GM18508 (cell line): ENCODE measurements around the gene TAF13.
"Not testable (repeated sequence)": the region's sequence is repeated elsewhere in the genome, so short reads cannot be mapped to it uniquely, and the experiment has no call there.

Experiments
- ATAC-seq: cut with Tn5 transposase; IDR thresholded peaks from one replicate; pipeline ENCODE4 v1.9.1; 2021; ENCODE audit warnings: moderate number of reproducible peaks; ENCODE audit not compliant: insufficient read depth, unreplicated experiment

The TAF13 gene

DNA sequence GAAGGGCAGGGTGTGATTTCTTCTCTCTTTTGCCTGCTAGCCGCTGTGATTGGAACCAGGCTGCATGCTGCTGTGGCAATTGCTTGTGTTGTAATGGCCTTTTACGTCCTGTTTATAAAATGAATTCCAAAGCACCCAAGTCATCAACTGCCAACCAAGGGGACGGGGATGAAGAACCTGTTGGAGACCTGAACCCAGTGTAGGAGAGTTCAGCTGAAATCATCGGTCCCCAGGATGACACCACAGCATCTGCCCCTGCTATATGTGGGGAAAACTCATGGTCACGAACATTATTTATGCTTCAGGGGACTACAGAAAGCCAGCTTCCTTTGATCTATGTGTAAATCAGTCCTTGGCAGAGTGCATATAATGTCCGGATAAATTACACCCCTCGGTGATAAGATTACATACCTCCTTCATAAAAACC, 18.6 kb upstream of the TAF13 start:
- no peak for ATAC-seq

DNA sequence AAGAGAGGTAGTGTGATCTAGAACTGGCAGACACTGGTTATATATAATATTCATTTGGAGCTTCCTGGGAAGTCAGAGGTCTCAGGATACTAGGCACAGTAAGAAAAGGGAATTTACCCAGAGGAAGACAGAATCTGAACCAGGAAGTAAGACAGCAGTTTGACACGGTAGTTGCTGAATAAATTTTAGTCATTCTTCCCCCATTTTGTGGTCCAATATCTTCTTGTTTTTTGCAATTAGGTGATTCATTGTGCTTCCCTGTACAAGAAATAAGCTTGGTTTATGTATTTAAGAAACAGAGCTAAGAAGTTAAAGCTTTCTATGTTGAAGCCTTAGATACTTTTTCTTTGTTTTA, 16.0 kb upstream of the TAF13 start:
- ATAC-seq: no peak

DNA sequence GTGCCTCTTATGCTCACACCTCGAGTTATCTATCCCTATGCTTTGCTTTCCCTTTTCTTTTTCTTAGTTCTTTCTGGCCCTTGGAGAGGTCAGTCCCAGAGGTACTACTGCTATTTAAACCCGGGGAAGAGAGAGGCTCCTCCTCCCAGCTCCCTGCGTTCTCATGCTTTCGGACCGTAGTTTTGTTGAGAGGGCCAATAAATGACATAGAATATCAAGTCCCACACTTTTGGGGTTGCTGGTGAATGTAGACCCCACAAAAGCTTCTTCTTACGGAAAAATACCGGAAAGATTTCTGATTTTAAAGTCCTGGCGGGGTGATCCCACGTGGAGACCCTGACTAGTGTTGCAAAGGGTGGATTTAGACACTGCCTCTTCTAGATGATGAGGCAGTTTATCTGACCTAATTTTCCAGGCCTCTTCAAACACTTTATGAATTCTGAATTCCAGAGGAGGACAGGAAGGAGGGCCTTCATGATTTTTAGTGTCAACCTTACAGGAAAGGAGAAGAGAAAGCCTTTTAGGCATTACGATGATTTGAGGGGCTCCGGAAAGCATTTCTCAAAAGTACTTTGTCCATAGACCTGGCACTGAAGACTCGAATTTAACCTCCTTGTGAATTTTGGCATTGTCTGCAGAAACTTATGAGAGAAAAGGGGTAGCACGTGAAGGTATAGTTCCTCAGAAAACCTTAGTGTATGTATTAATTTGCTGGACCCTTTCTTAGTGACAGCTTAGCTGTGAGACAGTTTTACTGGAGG, 15.5 kb upstream of the TAF13 start:
- ATAC-seq: peak; percentile 32

DNA sequence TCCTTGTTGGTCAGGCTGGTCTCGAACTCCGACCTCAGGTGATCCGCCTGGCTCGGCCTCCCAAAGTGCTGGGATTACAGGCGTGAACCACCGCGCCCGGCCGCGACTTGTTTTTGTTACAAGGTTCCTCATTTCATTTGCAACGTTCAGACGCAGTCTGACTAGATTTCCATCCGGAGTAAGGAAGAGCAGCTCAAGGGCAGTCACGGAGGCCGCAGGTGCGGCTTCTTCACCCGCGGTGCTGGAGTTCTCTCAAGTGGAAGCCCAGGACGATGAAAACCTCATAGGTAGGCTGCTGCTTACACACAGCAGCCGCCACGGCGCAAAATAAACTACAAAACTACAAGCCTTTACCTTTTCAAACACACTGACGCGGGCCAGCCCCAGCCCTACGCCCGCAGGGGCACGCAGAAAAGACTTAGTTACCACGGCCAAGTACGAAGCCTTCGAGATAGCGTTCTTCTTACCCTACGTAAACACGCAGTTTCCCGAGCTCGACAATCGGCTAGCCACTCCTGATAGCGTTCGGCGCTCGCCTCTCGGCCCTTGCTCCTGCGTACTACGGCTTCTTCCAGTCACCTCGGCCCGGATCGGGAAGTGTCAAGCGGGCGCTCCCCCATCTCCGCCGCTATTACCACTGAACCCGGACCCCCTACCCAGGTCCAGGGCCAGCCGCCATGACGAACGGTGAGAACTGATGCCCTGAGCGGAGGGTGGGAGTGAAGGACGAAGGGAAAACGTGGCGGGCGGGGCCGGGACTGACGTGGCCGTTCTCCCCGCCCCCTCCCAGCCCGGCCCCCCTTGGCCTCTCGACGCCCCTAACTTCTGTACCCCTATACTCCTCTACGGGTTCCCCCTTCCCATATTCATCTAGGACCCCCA, 14.6 kb upstream of the TAF13 start, which contains the start of gene TMEM167B:
Gene TMEM167B (plus strand): TSS at position 569 of the 882 bp plus-strand sequence. CDS start 109 bp downstream, at position 678.
- peak; percentile 74 for ATAC-seq

DNA sequence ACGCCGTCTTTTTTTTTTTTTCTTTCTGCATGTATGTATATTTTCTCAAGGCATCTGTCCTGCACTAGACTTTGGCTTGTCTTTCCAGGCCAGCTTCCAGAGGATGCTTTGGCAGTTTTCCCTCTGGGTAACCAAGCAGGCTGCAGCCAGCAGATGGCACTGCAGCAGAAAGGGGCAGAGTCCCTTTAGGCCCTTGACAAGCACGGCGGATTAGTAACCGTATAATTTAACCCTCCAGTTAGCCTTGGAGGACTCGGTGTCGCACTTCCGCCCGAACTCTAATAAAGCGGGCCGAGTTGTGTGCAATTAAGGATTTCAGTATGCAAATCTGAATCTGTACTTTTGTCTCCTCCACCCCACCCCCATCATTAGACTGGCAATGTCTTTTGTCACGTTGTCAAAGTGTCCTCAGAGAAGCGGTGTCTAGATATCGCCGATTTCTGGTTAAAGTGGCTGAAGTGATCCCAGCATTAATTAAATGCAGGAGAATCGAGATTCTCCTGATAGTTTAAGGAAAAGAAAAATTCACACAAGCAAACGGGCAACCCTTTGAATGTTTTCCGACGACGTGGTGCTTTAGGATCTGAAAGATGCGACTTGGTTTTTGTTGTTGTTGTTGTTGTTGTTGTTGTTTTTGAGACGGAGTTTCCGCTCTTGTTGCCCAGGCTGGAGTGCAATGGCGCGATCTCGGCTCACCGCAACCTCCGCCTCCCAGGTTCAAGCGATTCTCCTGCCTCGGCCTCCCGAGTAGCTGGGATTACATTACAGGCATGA, 13.6 kb upstream of the TAF13 start:
- ATAC-seq: no peak

DNA sequence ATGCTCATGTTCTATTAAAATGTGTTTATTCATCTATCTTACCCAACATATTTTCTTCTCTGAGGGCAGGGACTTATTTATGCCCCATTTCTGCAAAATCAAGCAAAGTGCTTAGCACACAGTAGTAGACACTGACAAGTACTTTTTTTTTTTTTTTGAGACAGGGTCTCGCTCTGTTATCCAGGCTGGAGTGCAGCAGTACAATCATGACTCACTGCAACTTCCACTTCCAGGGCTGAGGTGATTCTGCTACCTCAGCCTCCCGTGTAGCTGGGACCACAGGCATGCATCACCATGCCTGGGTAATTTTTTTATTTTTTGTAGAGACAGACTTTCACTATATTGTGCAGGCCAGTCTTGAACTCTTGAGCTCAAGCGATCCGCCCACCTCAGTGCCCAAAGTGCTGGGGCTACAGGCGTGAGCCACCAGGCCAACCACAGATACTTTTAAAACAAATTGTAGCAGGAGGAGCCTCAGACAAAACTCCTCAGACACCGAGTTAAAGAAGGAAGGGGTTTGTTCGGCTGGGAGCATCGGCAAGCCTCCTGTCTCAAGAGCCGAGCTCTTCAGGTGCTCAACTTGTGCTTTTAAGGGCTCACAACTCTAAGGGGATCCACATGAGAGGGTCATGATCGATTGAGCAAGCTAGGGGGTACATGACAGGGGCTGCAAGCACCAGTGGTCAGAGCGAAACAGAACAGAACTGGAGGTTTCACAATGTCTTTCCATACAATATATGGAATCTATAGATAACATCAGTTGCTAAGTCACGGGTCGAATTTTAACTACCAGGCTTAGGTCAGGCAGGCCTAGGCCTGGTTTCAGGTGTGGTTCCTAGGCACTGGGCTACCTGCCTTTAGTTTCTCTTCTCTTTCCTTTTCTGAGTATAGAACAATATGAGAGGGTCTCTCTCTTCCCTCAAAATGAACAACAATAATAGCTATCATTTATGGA, 9.0 kb upstream of the TAF13 start:
- no peak for ATAC-seq

DNA sequence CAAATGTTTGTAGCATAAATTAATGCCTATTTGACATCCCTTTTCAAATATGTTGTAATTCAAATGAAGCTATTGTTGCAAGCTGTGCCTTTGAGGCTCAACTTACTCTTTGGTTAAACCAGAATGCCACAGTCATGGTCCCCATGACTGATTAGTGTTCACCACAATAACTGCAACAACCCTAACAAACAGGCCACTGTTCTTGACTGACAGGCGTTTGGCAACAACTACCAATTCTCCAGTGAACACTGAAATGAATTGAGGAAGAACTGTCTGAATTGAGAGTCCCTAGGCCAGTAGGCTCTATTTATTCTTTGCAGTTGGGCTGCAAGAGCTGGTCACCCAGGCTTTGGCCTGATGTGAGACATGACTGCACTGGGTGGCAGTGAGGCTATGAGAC, 8.1 kb upstream of the TAF13 start:
- ATAC-seq: no peak

DNA sequence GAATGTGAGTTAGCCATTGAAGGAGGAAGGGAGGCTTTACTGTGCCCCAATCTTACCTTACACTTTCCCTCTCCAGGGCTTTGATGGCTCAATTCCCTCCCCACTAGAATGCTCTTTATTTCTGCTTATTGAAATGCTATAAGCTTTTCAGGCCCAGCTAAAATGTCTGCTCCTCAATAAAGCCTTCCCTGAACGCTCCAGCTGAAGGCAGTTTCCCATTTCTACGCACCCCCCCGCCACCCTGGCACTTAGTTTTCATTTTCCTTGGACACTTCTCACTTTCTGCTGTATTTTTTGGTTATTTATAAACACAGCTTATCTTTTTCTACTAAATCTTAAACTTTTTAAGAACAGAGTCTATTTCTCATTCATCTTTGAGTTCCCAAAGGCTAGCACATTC, 7.7 kb upstream of the TAF13 start:
- no peak for ATAC-seq

DNA sequence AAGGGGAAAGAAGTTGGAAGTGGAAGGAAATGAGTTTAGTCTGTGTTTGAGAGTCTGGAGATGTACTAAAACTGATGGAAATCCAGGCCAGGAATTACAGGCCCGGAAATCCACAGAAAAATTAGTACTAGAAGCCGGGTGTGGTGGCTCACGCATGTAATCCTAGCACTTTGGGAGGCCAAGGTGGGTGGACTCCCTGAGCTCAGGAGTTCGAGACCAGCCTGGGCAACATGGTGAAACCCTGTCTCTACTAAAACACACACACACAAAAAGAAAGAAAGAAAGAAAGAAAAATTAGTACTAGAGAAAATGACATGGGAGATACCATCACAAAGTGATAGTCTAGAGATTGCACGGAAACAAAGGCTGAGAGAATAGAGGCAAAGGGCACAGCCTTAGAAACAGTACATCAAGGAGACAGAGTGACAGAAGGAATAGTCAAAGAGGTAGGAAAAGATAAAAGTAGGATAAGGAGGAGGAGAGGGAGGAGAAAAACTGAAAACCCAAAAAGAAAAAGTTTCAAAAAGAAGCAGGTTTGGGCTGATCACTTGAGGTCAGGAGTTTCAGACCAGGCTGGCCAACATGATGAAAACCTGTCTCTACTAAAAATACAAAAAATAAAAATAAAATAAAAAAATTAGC, 4.8 kb upstream of the TAF13 start:
- no peak for ATAC-seq

DNA sequence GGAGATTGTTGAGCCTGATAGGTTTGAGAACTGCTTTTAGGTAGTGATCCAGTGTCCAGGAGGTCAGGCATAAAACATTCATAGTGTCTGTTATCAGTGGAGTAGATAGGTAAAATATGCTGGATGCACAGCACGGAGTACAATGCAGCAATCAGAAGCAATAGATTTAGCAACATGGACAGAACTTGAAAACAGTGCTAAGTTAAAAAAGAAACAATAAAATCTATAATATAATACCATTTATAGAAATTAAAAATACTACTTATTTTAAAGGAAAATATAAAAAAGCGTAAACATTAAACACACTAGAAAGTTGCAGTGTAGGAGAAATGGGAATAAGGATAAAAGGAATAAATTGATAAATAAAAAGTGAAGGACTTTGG, 3.4 kb upstream of the TAF13 start:
- ATAC-seq: no peak

DNA sequence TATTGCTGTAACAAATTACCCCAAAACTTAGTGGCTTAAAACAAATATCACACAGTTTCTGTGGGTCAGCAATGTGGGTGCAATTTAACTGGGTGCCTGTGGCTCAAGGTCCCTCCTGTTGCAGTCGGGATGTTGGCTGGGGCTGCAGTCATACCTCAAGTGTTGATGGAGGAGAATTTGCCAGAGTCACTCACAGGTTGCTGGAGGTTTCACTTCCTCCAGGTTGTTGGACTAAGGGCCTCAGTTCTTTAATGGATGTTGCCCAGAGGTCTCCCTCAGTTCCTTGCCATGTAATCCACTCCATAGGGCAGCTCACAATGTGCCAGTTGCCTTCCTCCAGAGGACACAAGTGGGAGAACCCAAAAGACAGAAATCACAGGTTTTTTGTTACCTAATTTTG, 2.5 kb upstream of the TAF13 start:
- ATAC-seq: no peak

DNA sequence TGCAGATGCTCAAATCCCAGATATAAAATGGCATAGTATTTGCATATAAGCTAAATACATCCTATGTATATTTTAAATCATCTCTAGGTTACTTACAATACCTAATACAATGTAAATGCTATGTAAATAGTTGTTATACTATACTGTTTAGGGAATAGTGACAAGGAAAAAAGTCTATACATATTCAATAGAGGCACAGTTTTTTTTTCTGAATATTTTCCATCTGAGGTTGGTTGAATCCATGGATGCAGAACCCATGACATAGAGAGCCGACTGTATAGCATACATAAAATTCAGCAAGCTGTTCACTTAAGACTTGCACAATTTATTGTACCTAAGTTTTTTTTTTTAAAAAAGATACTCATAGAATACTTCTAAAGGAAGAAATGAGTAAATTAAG, 6.5 kb downstream of the TAF13 start:
- no peak for ATAC-seq

DNA sequence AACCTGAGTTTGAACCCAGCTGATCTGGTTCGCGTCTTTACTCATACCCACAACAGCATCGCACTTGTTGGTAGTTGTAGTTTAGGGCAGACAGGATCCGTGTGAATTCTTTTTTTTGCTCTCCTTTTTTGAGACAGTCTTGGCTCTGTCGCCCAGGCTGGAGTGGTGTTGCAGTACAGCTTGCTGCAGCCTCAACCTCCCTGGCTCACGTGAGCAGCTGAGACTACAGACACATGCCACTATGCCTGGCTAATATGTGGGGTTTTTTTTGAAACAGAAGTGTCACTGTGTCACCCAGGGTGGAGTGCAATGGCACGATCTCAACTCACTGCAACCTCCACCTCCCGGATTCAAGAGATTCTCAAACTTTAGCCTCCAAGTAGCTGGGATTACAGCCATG, 7.9 kb downstream of the TAF13 start:
- no peak for ATAC-seq

DNA sequence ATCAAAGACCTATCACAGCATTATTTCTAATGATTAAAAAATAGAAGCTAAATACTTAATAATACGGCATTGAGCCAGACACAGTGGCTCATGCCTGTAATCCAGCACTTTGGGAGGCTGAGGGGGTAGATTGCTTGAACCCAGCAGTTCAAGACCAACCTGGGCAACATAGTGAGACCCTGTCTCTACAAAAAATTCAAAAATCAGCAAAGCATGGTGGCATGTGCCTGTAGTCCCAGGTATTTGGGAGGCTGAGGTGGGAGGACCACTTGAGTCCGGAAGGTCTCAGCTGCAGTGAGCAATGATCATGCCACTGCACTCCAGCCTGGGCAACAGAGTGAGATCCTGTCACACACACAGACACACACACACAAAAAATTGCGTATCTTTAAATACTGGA, 10.7 kb downstream of the TAF13 start:
- ATAC-seq: no peak

DNA sequence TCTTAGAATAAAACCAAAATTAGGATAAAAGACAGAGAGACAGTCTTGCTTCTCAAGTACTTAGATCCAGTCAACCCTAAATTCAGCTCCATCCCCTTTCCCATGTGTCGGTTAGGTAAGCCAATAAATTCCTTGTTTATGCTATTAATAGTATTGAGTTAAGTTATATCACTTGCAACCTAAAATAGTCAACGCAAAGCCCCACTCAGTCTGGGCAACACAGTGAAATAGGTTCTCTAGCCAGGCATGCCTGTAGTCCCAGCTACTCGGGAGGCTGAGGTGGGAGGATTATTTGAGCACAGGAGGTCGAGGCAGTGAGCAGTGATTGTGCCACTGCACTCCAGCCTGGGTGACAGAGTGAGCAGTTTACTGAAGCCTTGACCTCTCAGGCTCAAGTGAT, 14.6 kb downstream of the TAF13 start:
- ATAC-seq: no peak

DNA sequence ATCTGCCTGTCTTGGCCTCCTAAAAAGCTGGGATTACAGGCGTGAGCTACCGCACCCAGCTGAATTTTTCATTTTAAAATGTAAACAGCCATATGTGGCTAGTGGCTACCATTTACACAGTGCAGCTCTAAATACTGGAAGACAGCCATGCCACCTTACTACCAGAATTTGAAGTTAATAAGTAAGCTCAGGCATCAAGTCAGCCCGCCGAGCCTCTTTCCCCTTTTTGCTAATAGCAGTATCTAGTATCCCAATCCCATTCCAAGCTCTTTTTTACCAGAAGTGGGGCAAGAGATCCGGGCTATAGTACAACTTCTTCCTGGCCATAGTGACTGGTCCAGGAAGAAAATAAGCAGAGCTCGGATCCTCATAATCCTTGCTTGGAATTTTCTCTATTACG, 15.1 kb downstream of the TAF13 start:
- ATAC-seq: no peak

DNA sequence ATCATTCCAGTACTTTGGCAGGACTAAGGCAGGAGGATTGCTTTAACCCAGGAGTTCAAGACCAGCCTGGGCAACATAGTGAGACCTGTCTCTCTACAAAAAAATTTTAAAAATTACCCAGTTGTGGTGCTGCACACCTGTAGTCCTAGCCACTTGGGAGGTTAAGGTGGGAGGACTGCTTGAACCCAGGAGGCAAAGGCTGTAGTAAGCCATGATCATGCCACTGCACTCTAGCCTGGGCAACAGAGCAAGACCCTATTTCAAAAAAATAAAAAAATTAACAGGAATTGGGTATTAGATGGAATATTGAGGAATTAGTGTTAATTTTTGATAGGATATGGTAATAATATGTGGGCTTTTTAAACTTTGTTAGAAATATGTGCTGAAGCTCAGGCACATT, 16.8 kb downstream of the TAF13 start:
- ATAC-seq: no peak

DNA sequence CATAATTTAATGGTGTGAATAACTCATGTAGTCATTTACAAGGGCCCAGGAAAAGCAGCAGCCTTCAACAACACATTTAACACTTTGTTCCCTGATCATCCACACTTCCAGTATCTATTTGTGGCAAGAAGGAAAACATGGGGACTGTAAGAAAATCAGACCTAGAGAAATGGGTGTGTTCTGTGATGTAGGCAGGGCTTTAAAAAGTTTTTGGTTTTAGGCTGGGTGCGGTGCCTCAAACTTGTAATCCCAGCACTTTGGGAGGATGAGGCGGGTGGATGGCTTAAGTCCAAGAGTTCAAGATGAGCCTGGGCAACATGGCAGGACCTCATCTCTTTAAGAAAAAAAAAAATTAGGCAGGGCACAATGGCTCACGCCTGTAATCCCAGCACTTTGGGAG, 19.7 kb downstream of the TAF13 start:
- no peak for ATAC-seq

DNA sequence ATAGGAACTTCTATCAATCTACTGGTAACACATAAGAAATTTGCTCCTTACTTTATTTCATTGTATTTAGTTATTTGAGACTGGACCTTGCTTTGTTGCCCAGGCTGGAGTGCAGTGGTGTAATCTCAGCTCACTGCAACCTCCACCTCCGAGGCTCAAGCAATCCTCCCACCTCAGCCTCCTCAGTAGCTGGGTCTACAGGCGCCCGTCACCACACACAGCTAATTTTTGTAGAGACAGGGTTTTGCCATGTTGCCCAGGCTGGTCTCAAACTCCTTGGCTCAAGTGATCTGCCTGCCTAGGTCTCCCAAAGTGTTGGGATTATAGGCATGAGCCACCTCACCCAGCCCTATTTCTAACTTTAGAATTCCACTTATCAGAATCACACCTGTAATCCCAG, 23.7 kb downstream of the TAF13 start:
- not testable (repeated sequence) for ATAC-seq
